SH-SY5Y (cell line): ENCODE results near the gene CD69.

Experiments used
- GATA2 ChIP-seq: IDR thresholded peaks from 2 replicates; pipeline ENCODE4 v1.6.1; 2011; ENCODE audit warnings: mild to moderate bottlenecking, low read depth, low read length
- GATA3 ChIP-seq: IDR thresholded peaks from 2 replicates; pipeline ENCODE4 v1.6.1; 2011; ENCODE audit warnings: low read depth, mild to moderate bottlenecking, low read length, moderate library complexity

DNA sequence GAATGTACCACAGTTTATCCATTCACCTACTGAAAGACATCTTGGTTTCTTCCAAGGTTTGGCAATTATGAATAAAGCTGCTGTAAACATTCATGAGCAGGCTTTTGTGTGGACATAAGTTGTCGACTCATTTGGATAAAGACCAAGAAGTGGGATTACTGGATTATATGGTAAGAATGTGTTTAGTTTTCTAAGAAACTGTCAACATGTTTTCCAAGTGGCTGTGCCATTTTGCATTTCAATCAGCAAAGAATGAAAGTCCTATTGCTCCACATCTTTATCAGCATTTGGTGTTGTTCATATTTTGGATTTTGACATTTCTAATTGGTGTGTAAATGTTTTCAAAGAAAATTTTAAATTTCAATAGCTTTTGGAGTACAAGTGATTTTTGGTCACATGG, 39.3 kb upstream of the CD69 start:
- no peak for TF ChIP-seq GATA2
- TF ChIP-seq GATA3: no peak
